ENCODE data around the gene EFCAB11. TPM values are rescaled to one million over a fixed set of nuclear protein-coding genes. Genes with fewer than 3 reads are reported as not detected.
A peak's percentile ranks its signal among the peaks of the same experiment; 100 is the strongest.

The EFCAB11 gene
- total RNA-seq, 1 donor from 2014 or later, result 7.1 TPM

GRCh38 chr14:89792489-89793366 lies 161.8 kb downstream of the EFCAB11 start:
- no peak overlapping the region for H3K4me3 Mint-ChIP-seq (ENCODE audit: low read depth)
- H3K27me3 Mint-ChIP-seq (ENCODE audit: low read depth), result peaks cover 8% of the 10 kb centered on the region
- H3K4me1 Mint-ChIP-seq (ENCODE audit: low read depth), result peaks cover 2% of the 10 kb centered on the region
- no peaks in the 10 kb centered on the region for H3K36me3 Mint-ChIP-seq (ENCODE audit: low read depth)
- H3K9me3 Mint-ChIP-seq, result no peaks in the 10 kb centered on the region
- H3K27ac Mint-ChIP-seq, result no peak overlapping the region
- intact Hi-C loops (cut with micrococcal nuclease), result no loop called here
- no peak for DNase-seq (ENCODE audit: low spot score)

GRCh38 chr14:89787525-89787924 lies 167.0 kb downstream of the EFCAB11 start:
- no peaks in the 10 kb centered on the region for H3K9me3 Mint-ChIP-seq
- H3K36me3 Mint-ChIP-seq (ENCODE audit: low read depth), result no peaks in the 10 kb centered on the region
- no peak overlapping the region for H3K4me3 Mint-ChIP-seq (ENCODE audit: low read depth)
- intact Hi-C loops (cut with micrococcal nuclease), result no loop called here
- H3K4me1 Mint-ChIP-seq (ENCODE audit: low read depth), result no peaks in the 10 kb centered on the region
- no peak overlapping the region for H3K27ac Mint-ChIP-seq
- no peak for DNase-seq (ENCODE audit: low spot score)
- H3K27me3 Mint-ChIP-seq (ENCODE audit: low read depth), result peaks cover 12% of the 10 kb centered on the region

- no peaks in the 10 kb centered on the region for H3K36me3 Mint-ChIP-seq (ENCODE audit: low read depth)
- H3K9me3 Mint-ChIP-seq, result peaks cover 5% of the 10 kb centered on the region
- peaks cover 4% of the 10 kb centered on the region for H3K27me3 Mint-ChIP-seq (ENCODE audit: low read depth)
- H3K4me3 Mint-ChIP-seq (ENCODE audit: low read depth), result no peak overlapping the region
- DNase-seq (ENCODE audit: low spot score), result no peak
- intact Hi-C loops (cut with micrococcal nuclease), result no loop called here
- no peak overlapping the region for H3K27ac Mint-ChIP-seq
- no peaks in the 10 kb centered on the region for H3K4me1 Mint-ChIP-seq (ENCODE audit: low read depth)
These were observed 173.5 kb downstream of the EFCAB11 start for GRCh38 chr14:89781046-89781445.

GRCh38 chr14:89779707-89780106 lies 174.8 kb downstream of the EFCAB11 start:
- DNase-seq (ENCODE audit: low spot score), result no peak
- Mint-ChIP-seq H3K4me1 (ENCODE audit: low read depth) (no peaks in the 10 kb centered on the region), H3K36me3 (ENCODE audit: low read depth) (no peaks in the 10 kb centered on the region), H3K4me3 (ENCODE audit: low read depth) (no peak overlapping the region), H3K9me3 (peaks cover 5% of the 10 kb centered on the region), H3K27ac (no peak overlapping the region), H3K27me3 (ENCODE audit: low read depth) (peaks cover 4% of the 10 kb centered on the region)
- intact Hi-C loops (cut with micrococcal nuclease), result loop anchor here (10.0 kb wide), 1 partner anchor 135 kb away; no protein-coding TSS in a partner anchor

- Mint-ChIP-seq H3K4me1 (ENCODE audit: low read depth) (peaks cover 20% of the 10 kb centered on the region), H3K27ac (no peak overlapping the region)
These were observed 178.6 kb downstream of the EFCAB11 start for GRCh38 chr14:89775946-89776345.

GRCh38 chr14:89775151-89775550 lies 179.4 kb downstream of the EFCAB11 start:
- H3K4me1 Mint-ChIP-seq (ENCODE audit: low read depth), result peaks cover 23% of the 10 kb centered on the region
- H3K9me3 Mint-ChIP-seq, result peaks cover 5% of the 10 kb centered on the region
- H3K27ac Mint-ChIP-seq, result no peak overlapping the region
- H3K36me3 Mint-ChIP-seq (ENCODE audit: low read depth), result no peaks in the 10 kb centered on the region
- DNase-seq (ENCODE audit: low spot score), result no peak
- intact Hi-C loops (cut with micrococcal nuclease), result loop anchor here (2.0 to 10.0 kb wide), 2 partner anchors 140 to 158 kb away; no protein-coding TSS in a partner anchor
- no peak overlapping the region for H3K4me3 Mint-ChIP-seq (ENCODE audit: low read depth)
- peaks cover 10% of the 10 kb centered on the region for H3K27me3 Mint-ChIP-seq (ENCODE audit: low read depth)

More at GRCh38 chr14:89775946-89776345, 178.6 kb downstream of the EFCAB11 start:
- no peak for DNase-seq (ENCODE audit: low spot score)
- Mint-ChIP-seq H3K4me3 (ENCODE audit: low read depth) (no peak overlapping the region), H3K27me3 (ENCODE audit: low read depth) (peaks cover 10% of the 10 kb centered on the region), H3K36me3 (ENCODE audit: low read depth) (no peaks in the 10 kb centered on the region), H3K9me3 (peaks cover 5% of the 10 kb centered on the region)
- intact Hi-C loops (cut with micrococcal nuclease), result loop anchor here (2.0 to 10.0 kb wide), 2 partner anchors 139 to 159 kb away; no protein-coding TSS in a partner anchor

- H3K27me3 Mint-ChIP-seq (ENCODE audit: low read depth), result peaks cover 10% of the 10 kb centered on the region
- peak overlapping the region; percentile 7 for H3K4me3 Mint-ChIP-seq (ENCODE audit: low read depth)
- H3K9me3 Mint-ChIP-seq, result peaks cover under 1% of the 10 kb centered on the region
- H3K36me3 Mint-ChIP-seq (ENCODE audit: low read depth), result no peaks in the 10 kb centered on the region
- no peak overlapping the region for H3K27ac Mint-ChIP-seq
- intact Hi-C loops (cut with micrococcal nuclease), result loop anchor here (2.0 to 10.0 kb wide), 6 partner anchors 91 to 733 kb away; partner anchors contain the start of gene FOXN3
- H3K4me1 Mint-ChIP-seq (ENCODE audit: low read depth), result peaks cover 23% of the 10 kb centered on the region
- peak; percentile 39 for DNase-seq (ENCODE audit: low spot score)
These were observed 180.8 kb downstream of the EFCAB11 start for GRCh38 chr14:89773644-89774316.

- H3K27ac Mint-ChIP-seq, result no peak overlapping the region
- H3K4me1 Mint-ChIP-seq (ENCODE audit: low read depth), result peaks cover 23% of the 10 kb centered on the region
- intact Hi-C loops (cut with micrococcal nuclease), result loop anchor here (2.0 to 10.0 kb wide), 5 partner anchors 91 to 732 kb away; partner anchors contain the start of gene FOXN3
- H3K36me3 Mint-ChIP-seq (ENCODE audit: low read depth), result no peaks in the 10 kb centered on the region
- DNase-seq (ENCODE audit: low spot score), result no peak
- H3K9me3 Mint-ChIP-seq, result no peaks in the 10 kb centered on the region
- no peak overlapping the region for H3K4me3 Mint-ChIP-seq (ENCODE audit: low read depth)
- peaks cover 10% of the 10 kb centered on the region for H3K27me3 Mint-ChIP-seq (ENCODE audit: low read depth)
These were observed 181.4 kb downstream of the EFCAB11 start for GRCh38 chr14:89773151-89773550.

GRCh38 chr14:89771251-89771650 lies 183.3 kb downstream of the EFCAB11 start:
- Mint-ChIP-seq H3K27me3 (ENCODE audit: low read depth) (peaks cover 10% of the 10 kb centered on the region), H3K4me1 (ENCODE audit: low read depth) (peaks cover 38% of the 10 kb centered on the region), H3K36me3 (ENCODE audit: low read depth) (no peaks in the 10 kb centered on the region), H3K9me3 (no peaks in the 10 kb centered on the region), H3K27ac (no peak overlapping the region), H3K4me3 (ENCODE audit: low read depth) (no peak overlapping the region)
- intact Hi-C loops (cut with micrococcal nuclease), result loop anchor here (5.0 to 10.0 kb wide), 4 partner anchors 89 to 354 kb away; partner anchors contain the start of gene FOXN3
- DNase-seq (ENCODE audit: low spot score), result no peak

- intact Hi-C loops (cut with micrococcal nuclease), result loop anchor here (1.0 to 5.0 kb wide), 5 partner anchors 17 to 591 kb away; no protein-coding TSS in a partner anchor
- Mint-ChIP-seq H3K36me3 (ENCODE audit: low read depth) (no peaks in the 10 kb centered on the region), H3K4me3 (ENCODE audit: low read depth) (no peak overlapping the region), H3K27ac (peak overlapping the region; percentile 82), H3K9me3 (no peaks in the 10 kb centered on the region), H3K27me3 (ENCODE audit: low read depth) (peaks cover 6% of the 10 kb centered on the region), H3K4me1 (ENCODE audit: low read depth) (peaks cover 24% of the 10 kb centered on the region)
- peak; percentile 60 for DNase-seq (ENCODE audit: low spot score)
These were observed 186.7 kb downstream of the EFCAB11 start for GRCh38 chr14:89767861-89768268.

- no peaks in the 10 kb centered on the region for H3K9me3 Mint-ChIP-seq
- H3K36me3 Mint-ChIP-seq (ENCODE audit: low read depth), result no peaks in the 10 kb centered on the region
- DNase-seq (ENCODE audit: low spot score), result no peak
- peaks cover 3% of the 10 kb centered on the region for H3K27me3 Mint-ChIP-seq (ENCODE audit: low read depth)
- peak overlapping the region; percentile 27 for H3K4me3 Mint-ChIP-seq (ENCODE audit: low read depth)
- H3K4me1 Mint-ChIP-seq (ENCODE audit: low read depth), result peaks cover 22% of the 10 kb centered on the region
- intact Hi-C loops (cut with micrococcal nuclease), result loop anchor here (1.0 to 5.0 kb wide), 4 partner anchors 16 to 590 kb away; no protein-coding TSS in a partner anchor
- H3K27ac Mint-ChIP-seq, result peak overlapping the region; percentile 82
These were observed 187.4 kb downstream of the EFCAB11 start for GRCh38 chr14:89767131-89767530.

GRCh38 chr14:89765346-89765745 lies 189.2 kb downstream of the EFCAB11 start:
- Mint-ChIP-seq H3K36me3 (ENCODE audit: low read depth) (no peaks in the 10 kb centered on the region), H3K27me3 (ENCODE audit: low read depth) (no peaks in the 10 kb centered on the region), H3K9me3 (no peaks in the 10 kb centered on the region), H3K4me1 (ENCODE audit: low read depth) (peaks cover 14% of the 10 kb centered on the region), H3K27ac (no peak overlapping the region), H3K4me3 (ENCODE audit: low read depth) (no peak overlapping the region)
- no peak for DNase-seq (ENCODE audit: low spot score)
- intact Hi-C loops (cut with micrococcal nuclease), result loop anchor here (5.0 kb wide), 1 partner anchor 588 kb away; no protein-coding TSS in a partner anchor
